HG03378 (cell line): ENCODE results near the gene NFYB.
"Not testable (repeated sequence)": the region's sequence is repeated elsewhere in the genome, so short reads cannot be mapped to it uniquely, and the experiment has no call there.

Source experiments
- ATAC-seq: cut with Tn5 transposase; IDR thresholded peaks from one replicate; pipeline ENCODE4 v1.9.1; 2021; ENCODE audit warnings: mild to moderate bottlenecking, moderate library complexity; ENCODE audit not compliant: unreplicated experiment

The NFYB gene

DNA sequence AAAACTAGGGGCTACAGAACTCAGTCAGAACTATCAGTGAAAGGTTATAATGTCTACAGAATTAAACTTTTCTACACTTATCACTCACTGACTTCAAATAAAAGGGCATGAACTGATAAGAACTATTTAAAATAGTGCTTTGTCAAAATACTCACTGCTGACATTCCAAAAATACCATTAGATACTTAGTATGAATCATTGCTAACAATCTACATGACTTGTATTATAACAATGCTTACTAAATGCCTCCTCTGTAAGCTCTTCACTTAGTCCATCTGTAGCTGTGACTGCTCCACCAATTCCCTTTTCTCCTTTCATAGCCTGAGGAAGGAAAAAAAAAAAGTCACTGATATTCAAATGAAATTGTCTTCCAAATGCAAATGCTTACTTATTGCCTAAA is 17.0 kb downstream of the NFYB start:
- ATAC-seq: no peak

DNA sequence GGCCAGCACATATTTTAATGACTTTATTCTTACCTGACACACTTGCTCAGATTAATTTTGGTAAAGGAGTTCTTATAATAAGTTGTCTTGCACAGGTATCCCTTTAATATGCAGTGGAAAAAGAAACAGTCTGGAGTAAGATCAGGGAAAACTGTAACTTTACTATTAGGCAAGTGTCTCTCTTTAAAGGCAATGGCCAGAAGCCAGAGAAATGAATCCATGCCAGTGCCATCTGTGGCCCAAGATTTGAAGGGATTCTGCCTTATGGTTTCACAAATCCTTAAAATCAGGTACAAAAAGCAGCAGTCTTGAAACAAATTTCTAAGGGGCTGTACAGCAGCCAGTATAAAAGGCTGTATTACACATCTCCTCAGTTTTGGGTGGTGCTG is 22.4 kb downstream of the NFYB start:
- ATAC-seq: no peak

DNA sequence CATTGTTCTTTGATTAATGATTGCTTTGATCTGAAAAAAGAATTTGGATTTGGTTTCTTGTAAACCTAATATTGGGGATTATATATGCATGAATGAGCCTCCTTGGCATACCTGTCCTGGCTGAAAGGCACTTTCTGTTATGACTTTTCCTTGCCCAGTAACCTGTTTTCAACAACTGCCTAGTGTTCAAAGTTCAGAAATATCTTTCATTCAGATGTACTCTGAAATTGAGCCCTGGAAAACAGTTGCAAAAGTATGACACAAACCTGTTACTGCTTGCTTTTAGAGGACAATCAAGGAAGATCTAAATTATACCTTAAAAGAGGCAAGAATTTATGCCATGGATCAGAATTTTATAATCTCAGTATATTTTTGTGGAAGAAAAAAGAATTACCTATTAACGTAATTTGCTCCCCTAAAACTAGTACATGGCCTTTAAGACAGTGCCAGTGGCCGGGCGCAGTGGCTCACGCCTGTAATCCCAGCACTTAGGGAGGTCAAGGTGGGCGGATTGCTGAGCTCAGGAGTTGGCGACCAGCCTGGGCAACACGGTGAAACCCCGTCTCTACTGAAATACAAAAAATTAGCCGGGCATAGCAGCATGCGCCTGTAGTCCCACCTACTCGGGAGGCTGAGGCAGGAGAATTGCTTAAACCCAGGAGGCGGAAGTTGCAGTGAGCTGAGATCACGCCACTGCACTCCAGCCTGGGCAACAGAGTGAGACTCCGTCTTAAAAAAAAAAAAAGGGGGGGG is 23.0 kb downstream of the NFYB start:
- ATAC-seq: not testable (repeated sequence)

DNA sequence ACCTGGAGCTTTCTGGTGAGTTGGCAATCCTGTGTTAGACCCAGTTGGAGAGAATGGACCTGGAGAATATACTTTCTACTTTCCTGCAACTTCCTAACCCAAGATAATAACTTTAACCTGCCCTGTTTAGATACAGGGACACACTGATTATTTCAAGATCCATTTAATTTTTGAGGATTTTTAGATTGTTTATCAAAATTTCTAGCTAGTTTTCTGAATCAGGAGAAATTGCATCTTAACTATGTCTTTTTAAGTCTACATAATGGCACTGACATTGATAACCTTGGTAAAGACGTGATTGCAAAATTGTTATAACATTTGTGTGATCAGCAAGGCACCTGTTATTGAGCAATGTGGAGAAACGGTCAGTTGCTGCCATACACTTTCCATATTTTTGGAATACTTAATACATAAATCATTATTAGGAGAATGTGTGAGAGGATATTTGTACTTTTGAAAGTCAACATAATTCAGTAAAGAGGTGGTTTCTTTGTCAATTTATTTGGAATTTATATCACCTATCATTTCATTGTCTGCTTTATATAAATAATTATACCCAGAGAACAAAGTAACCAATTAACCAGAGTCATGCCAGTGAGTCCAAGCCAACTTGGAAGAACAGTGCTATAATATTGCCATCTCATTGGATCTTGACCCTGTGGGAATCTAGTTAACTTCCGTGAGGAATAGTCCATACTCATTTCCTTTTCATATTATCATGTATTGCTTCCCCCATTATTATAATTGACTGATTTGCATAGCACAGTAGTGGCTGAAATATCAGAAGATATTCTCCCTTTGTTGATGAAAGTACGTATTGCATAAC is 28.4 kb downstream of the NFYB start:
- ATAC-seq: no peak

DNA sequence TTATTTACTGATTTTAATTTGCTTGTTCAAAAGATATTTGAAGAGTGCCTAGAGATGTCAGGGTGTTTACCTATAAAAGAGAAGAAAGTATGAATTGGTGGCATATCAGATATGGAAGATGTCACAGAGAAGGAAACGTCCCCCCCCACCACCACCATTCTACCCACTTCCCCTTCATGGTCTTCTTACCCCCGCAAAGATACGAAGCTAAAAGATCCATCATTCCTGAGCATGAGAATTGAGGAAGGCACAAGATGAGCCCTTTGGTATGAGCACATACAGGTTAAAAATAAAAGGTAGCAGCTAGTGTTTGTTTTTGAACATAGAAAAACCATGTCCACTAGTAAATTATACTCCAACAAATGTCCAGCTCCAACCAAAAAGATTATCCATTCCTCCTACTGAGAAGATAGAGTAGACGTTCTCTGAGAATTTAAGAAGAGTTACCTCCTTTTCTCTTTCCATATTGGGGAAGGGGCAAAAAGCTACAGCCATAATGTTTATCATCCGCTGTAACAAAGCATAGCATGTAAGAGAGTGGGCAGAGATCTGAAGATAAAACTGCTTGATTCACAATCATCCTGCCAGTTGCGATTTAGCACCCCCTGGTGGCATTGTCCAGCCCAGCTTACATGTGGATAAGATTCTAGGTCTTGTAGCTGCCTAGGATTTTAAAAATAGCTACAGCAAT is 29.1 kb downstream of the NFYB start:
- peak; percentile 53 for ATAC-seq

DNA sequence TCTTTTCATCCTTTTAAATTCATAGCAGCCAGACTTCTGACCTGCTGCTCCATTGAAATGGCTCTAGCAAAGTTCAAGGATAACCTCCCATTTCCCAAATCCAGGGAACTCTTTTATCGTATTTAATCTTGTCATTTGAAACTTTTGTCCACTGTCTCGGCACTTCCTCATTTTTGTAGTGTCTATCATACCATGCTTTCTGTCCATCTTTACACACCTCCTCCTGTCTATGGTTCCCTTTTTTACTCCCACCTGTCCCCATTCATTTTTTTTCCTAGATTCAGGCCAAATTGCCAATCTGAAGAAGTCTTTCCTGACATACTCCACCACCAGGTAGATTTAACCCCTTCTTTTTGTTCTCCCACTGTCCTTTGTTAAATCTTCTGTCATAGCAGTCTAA is 31.0 kb downstream of the NFYB start:
- ATAC-seq: no peak

DNA sequence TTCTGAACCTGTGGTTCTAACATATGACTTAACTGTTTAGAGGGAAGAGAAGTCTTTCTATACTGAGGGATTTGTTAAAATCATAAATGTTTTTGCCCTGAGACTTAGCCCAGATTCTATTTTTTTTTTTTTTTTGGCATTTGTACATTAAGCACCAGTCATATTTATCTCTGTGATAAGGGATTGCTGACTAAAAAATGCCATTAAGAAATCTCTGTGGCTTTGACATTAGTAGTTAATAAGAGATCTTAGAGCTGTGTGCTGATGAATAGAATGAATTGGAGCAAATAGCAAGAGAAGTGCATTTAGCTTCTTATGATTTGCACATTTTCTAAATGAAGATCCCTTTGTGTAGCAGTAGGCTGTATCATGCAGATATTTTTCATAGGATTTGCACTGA is 32.5 kb downstream of the NFYB start:
- ATAC-seq: no peak

DNA sequence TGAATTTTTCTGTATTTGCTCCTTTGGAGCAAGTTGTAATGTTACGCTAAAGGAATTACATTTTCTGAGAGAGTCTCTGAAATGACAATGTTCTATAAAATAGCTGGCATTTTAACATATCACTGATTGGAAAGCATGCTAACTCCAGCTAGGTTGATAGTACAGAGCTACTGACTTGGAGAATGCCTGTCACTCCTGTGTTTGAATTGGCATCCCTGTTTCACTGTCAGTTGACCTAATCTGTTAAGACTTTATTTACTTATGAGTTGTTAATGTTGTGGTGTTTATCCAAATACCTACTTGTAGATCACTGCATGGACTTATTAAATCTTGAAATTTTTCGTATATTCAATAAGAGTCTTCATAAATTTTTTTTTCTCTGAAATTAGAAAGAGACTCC is 40.1 kb downstream of the NFYB start:
- no peak for ATAC-seq

DNA sequence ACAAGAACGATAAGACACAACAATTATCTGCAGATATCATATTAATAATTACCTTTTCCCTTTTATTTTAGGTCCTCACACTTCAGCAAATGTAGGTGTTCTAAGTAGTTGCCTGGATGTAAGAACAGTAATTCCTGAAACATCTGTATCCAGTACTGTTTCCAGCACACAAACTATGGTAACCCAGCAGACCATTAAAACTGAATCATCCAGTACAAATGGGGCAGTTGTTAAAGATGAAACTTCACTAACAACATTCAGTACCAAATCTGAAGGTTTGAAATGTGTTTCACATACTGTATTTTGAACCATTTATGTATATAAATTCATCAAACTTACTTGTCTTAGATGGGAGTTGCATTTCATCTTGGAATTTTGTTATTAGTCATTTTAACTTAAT is 42.7 kb downstream of the NFYB start:
- no peak for ATAC-seq

DNA sequence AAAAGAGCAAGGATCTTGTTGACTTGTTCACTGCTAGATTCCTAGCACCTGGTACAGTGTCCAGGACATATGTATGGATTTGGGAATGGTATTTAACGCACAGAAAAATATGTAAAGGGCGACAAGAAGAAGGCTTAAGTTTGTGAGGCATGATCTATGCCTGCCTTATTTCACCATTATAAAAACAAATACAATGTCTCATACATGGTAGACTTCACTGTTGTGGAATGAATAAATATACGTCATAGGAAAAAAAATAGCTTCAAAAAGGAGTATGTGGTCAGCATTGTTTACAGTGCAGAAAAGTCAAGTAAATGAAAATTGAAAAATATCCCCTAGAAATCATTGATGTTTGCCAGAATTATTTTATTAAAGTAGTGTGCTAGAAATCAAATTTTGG is 43.7 kb downstream of the NFYB start:
- no peak for ATAC-seq

DNA sequence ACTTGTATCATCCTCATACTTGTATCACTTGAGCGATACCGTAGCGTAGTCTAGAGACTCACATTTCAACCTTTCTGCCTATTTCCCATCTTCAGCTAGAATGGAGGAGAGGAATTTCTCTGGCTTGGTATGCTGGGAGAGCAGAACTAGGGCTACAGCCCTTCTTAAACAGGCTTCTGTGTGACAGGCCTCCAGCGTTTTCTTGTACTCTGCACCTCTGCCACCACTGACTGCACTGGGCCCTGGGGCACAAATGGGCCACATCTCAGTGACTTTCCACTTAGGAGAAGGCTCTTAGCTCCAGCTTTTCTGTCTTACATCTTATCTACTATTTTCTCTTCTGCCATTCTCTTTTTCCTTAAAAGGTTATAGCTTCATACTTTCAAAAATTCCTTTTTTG is 46.9 kb downstream of the NFYB start:
- no peak for ATAC-seq

DNA sequence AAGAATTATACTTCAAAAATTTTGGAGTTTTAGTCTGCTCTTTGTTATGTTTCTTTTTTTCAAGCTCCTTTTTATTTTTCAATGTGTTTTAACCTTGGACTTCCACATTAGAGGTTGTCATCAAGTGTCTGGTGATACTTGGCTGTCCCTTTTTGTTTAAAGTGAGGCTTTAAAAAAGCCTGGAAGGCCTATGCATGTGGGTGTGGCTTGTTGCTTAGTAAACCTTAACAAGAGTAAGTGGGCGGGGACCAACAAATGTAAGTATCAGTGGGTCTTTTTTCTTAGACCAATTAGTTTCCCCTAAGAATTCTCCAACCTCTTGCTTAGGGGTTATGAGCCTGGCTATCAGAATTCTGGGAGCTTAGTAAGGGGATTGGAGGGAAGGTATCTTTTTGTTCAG is 47.3 kb downstream of the NFYB start:
- no peak for ATAC-seq

DNA sequence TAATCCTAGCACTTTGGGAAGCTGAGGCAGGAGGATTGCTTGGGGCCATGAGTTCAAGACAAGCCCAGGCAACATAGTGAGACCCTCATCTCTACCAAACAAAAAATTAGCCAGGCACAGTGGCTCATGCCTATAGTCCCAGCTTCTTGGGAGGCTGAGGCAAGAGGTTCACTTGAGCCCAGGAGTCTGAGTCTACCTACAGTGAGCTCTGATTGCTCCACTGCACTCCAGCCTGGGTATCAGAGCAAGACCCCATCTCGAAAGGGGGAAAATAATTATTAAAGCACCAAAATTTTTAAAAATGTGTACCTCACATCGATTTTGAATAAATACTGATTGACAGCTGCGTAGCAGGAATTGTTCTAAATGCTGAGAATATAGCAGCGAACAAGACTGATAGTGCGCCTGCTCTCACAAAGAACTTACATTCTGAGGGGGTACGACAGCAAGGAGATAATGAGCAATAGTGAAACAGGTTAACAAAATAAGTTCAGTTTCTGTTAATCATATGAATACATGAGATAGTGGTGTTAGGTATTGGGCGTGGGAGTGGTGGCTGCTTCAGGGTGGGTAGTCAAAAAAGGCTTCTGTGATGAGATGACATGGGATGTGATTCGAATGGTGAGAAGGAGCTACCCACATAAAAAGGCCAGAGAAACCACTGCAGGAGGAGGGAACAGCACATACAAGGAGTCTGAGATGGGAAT is 54.1 kb downstream of the NFYB start:
- no peak for ATAC-seq

DNA sequence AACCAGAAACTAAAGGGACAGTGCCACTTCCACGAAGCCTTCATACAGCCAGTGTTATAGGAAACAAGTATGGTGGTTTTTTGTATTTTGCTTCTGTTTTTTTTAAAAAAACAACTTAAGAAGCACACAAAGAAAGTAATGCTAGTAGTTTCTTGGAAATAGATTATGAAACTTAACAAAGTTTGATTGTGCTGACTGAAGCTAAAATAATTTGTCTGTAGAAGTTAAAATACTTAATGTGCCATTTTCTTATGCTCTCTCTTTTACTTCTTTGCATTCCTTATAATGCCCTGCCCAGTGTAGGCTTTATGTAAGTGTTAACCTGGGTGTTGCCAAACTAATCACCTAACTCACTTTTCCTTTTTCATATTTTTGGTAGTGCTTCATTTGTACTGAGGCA is 57.2 kb downstream of the NFYB start:
- no peak for ATAC-seq

DNA sequence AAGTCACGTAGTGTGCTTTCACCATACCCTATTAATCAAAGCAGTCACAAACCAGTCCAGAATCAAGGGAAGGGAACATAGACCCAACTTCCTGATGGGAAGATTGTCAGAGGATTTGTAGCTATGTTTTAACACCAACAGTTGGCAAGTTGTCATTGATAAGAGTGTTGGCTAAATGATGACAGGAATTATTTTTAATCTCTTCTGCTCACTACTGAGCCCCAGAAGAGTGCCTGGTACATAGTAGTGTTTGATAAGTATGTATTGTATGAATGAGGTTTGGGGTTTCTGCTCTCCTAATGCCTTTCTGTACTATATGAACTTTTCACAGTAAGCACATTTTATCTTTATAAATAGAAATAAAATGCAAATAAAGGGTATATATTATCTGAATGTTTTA is 59.0 kb downstream of the NFYB start:
- no peak for ATAC-seq

DNA sequence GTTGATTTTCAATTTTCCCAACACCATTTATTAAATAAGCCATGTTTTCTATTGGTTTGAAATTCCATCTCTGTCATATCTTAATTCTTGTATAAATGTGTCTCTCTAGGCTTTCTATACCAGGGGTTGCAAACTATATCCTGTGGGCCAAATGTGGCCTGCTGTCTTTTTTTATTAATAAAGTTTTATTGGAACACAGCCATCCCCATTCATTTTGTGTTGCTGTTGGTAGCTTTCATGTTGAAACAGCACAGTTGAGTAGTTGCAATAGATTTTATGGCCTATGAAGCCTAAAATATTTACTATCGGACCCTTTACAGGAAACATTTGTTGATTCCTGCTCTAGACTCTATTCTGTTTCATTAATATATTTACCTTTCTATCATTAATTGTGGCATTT is 64.3 kb downstream of the NFYB start:
- ATAC-seq: no peak

DNA sequence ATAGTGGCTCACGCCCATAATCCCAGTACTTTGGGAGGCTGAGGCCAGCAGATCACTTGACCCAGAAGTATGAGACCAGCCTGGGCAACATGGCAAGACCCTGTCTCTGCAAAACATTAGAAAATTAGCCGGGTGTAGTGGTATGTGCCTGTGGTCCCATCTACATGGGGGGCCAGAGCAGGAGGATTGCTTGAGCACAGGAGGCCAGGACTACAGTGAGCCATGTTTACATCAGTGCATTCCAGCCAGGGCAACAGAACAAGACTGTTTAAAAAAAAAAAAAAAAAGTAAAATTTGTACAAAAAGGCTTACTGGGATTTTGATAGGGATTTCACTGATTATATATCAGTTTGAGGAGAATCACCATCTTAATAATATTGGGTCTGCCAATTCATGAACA is 65.9 kb downstream of the NFYB start:
- ATAC-seq: no peak
